DMS 273 treated with DMSO at 0.1 percent for 48 hours (cell line): Measurements from ENCODE around the gene S100B.
"Not testable (repeated sequence)": the region's sequence is repeated elsewhere in the genome, so short reads cannot be mapped to it uniquely, and the experiment has no call there.

Source experiments
- DNase-seq: peaks from one replicate; lab custom pipeline; 2025; lab: John Stamatoyannopoulos, UW

S100B gene

DNA sequence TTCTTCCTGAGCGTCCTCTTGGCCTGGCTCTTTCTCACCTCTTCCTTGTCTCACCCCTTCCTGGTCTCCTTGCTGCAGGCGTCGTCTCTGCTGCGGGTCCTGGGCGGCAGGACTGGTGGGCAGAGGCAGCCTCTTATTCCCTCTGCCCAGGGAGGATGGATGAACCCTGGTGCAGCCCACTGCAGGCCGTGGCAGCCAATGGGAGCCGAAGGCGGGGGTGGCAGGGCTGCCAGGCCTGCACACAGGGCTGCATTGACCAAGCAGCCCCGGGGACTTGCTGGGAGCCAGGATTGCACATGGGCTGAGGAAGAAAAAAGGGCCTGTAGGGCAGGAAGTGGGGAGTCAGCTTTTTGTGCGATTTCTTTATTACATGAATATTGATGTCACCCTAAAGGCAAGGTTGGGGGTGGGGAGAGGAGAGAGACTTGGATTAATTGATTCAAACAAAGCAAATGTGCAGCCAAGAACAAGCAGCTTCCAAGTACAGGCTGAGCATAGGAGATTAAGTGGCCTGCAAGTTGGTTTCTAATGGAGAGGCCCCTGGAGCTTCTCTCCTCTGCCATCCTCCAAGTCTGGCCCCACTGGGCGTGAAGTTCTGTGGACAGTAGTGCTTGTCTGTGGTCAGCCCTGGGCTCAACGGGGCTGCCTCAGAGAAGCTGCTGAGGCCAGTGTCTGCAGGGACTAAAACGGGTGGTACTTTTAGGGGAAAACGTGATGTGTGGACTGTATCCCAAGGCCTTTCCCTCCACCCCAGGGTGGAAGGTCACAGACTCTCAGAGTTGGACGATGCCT is at the start of gene S100B:
Gene S100B, minus strand, starts transcription at position 108 of the 792 bp plus-strand sequence. CDS start 2,667 bp downstream, outside the sequence.
- no peak for DNase-seq

DNA sequence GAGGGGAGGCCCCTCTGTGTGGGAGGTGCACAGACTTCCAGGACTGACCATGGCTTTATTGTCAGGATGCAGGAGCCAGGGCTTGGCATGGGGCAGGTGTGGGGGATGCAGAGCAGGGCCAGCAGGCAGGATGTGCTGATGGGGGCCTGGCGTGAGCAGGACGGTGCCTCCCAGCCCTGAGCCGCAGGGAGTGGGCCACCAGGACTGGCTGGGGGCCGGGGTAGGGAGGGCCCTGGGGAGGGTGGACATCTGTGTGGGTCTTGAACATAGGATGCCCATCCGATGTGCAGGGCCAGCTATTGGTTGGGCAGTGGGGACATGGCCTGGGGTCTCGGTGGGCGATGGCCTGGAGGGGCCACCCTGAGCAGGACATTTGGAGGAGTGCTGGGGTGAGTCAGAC is 46.2 kb upstream of the S100B start:
- no peak for DNase-seq

DNA sequence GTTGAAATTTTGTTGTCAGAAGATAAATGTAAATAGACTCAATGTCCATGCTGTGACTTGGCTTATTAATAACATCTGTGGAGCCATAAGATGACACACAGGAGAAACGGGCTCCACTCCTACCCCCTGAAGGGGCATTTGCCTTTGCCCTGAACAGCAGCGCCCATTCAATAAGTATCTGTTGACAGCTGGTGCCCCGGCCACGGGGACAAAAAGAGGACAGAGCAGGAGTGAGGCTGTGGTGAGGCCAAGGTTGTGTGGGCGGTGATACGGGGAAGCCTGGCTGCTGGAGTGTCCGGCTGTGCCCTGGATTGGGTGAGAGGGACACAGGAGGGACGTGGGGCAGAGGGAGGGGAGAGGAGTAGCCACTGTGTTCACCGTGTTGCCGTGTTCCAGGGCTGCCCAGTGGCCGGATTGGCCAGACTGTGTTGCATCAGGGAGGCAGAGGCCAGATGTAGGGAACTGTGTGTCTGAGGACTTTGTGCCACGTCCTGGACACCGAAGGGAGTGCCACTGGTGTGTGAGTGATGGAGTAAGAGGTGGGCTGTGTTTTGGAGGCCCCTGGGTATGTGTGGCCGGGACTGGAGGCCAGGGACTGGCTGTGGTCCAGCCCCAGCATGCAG is 45.7 kb upstream of the S100B start:
- DNase-seq, result no peak

GRCh38 chr21:46649356-46649755 is 44.5 kb upstream of the S100B start:
- no peak for DNase-seq

DNA sequence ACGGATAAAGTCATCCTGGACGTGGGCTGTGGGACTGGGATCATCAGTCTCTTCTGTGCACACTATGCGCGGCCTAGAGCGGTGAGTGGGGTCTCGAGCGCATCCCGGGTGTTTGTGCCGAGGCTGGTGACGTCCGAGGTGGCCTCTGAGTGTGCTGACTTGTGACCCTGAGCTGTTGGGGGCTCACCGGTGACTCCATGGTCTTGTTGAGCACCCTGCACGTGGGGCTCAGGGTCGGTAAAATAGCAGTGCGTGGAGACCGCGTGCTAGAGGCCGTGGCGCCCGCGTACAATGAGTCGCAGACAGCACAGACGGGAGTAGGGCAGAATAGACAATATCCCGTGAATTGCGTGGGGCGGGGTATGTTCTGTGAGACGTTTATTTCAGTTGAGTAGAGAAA is 43.7 kb upstream of the S100B start:
- no peak for DNase-seq

DNA sequence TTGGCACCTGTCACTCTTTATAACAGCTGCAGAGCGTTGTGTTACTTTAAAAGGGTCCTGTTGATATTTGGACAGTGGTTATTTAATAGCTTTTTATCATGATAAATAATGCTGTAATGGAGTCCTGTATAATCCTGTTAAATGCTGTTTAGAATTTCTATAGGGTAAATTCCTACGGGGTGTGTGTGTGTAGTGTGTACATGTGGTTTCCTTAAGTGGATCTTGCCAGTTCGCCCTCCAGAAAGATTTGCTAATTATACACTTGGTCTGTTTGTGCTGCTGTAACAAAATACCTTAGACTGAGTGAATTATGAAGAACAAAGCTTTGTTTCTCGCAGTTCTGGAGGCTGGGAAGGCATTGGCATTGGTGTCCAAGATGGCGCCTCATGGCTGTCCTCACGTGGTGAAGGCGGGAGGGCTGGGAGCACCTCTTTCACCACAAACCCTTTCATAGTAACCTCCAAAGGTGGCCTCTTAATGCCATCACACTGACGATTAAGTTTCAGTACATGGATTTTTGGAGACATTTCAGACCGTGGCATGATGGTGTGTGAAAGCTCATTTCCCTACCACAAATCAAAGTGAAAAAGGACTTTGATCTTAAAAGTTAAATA is 41.8 kb upstream of the S100B start:
- no peak for DNase-seq

GRCh38 chr21:46645840-46646239 is 41.0 kb upstream of the S100B start:
- no peak for DNase-seq

- DNase-seq, result no peak
Measured at GRCh38 chr21:46643379-46644177, 38.7 kb upstream of the S100B start.

GRCh38 chr21:46641656-46642055 is 36.8 kb upstream of the S100B start:
- DNase-seq, result no peak

DNA sequence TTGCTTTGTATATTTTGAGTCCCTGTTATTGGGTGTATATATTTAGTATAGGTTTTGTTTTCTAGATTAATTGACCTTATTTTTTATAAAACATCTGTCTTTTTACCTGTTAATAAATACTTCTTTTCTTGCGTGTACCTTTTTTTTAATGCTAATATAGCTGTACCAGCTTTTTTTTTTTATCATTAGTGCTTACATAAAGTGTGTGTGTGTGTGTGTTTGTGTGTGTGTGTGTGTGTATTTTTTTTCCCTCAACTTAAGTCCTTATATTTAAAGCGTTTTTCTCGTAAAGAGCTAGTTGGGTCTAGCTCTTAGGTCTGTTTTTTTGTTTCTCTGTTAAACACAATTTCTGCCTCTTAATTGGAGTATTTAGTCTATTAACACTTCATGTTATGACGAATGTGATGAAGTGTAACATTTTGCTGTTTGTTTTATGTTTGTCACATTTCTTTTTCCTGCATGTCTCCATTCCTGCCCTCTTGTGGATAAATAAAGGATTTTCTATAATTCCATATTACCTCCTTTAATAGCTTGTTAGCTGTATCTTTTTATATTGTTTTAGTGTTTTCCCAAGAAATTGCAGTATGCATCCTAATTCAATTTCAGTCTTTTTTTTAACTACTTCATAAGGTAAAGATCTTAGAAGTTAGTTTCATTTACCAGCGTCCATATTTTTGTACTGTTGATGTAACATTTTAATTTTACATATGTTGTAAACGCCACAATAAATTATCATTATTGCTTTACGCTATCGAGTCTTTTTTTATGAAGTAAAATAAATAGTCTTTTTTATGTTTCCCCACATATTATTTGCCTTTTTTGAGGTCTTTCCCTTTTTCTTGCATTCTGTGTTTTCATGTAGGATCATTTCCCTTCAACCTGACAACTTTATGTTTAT is 34.9 kb upstream of the S100B start:
- no peak for DNase-seq

- no peak for DNase-seq
Measured at GRCh38 chr21:46637952-46638746, 33.3 kb upstream of the S100B start.

- DNase-seq, result no peak
Measured at GRCh38 chr21:46636550-46637285, 31.8 kb upstream of the S100B start.

GRCh38 chr21:46636181-46636512 is 31.3 kb upstream of the S100B start:
- no peak for DNase-seq

DNA sequence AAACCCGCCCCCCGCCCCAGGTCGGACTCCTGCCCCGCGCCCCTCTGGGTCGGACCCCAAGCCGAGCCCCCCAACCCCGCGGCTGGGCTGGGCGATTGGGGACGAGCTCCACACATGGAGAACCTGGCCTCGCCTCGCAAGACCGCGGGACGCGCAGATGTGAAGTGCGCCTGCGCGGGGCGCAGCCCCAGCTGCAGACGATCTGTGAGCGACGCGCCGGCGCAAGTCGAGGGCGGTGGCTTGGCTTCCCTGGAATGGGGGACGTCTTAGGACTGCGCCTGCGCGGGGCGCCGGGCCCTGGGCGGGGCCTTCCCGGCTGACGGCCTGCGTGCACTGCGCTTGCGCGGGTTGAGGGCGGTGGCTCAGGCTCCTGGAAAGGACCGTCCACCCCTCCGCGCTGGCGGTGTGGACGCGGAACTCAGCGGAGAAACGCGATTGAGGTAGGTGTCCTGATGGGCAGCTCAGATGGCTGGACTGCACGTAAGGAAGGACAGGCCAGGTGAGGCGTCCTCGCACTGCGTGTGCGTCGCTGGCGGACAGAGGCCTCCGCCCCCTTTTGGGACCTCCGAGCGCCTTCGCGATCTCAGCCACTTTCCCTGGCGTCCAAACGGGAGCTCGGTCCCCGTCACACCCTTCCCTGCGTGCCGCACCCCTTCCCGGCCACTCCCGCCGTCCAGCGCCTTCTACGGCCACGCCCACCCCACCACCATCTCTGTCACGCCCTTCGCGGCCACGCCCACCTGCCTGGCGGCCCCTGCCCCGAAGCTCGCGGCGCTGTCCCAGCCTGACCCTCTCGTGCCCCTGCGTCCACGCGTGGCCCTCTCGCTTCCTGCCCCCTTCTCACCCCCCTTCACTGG is 30.7 kb upstream of the S100B start, which contains the start of gene PRMT2:
Gene PRMT2, plus strand, starts transcription at position 351 of the 857 bp plus-strand sequence. CDS start 1,278 bp downstream, outside the sequence.
- peak; percentile 85 for DNase-seq

GRCh38 chr21:46634966-46635323 is 30.1 kb upstream of the S100B start:
- peak; percentile 63 for DNase-seq

- DNase-seq, result no peak
Measured at GRCh38 chr21:46634427-46634826, 29.5 kb upstream of the S100B start.

GRCh38 chr21:46633566-46633965 is 28.7 kb upstream of the S100B start:
- no peak for DNase-seq

- DNase-seq, result not testable (repeated sequence)
Measured at GRCh38 chr21:46630915-46631314, 26.0 kb upstream of the S100B start.

- DNase-seq, result no peak
Measured at GRCh38 chr21:46628868-46629267, 24.0 kb upstream of the S100B start.
